HG03060 (cell line): ENCODE measurements around the gene ALDH4A1.

Experiments used
- ATAC-seq: cut with Tn5 transposase; IDR thresholded peaks from one replicate; pipeline ENCODE4 v1.9.1; 2021; ENCODE audit warnings: low read depth, moderate number of reproducible peaks; ENCODE audit not compliant: unreplicated experiment

Gene ALDH4A1

DNA sequence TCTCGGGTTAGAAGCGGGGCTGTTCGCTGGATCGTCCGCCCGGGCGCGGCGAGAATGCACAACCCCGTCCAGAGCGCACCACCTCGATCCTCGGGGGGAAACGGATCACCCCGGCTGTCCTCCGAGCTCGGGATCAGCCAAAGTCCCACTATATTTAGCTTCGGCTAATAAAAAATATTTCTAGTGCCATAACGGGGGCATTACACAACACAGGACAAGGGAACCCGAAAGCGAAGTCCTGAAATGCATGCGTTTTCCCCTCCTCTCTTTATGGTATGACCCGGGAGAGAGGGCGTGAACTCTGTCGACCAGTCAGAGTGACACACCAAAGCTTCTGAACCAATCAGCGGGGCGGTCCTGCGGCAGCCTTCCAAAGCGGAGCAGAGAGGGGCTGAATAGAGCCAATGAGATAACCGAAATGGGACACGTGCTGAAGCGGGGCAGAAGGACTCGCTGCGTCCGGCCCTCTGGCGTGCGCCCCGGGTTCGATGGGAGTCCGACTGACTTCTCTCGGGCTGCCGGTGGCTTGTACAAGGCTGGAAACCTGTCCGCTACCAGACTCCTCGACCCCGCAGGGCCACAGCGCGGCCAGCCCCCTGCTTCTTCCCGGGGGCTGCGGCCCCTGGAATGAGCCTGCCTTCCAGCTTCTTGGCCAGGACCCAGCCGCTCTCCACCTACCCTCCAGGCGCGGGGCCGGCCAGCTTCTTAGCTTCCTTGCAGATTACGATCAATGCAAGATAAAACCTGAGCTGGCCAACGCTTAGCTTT is at the start of gene ALDH4A1:
ALDH4A1 (minus strand) TSS at position 33 of the 768 bp plus-strand sequence; CDS start at position 1, 32 bp downstream.
- peak; percentile 93 for ATAC-seq

DNA sequence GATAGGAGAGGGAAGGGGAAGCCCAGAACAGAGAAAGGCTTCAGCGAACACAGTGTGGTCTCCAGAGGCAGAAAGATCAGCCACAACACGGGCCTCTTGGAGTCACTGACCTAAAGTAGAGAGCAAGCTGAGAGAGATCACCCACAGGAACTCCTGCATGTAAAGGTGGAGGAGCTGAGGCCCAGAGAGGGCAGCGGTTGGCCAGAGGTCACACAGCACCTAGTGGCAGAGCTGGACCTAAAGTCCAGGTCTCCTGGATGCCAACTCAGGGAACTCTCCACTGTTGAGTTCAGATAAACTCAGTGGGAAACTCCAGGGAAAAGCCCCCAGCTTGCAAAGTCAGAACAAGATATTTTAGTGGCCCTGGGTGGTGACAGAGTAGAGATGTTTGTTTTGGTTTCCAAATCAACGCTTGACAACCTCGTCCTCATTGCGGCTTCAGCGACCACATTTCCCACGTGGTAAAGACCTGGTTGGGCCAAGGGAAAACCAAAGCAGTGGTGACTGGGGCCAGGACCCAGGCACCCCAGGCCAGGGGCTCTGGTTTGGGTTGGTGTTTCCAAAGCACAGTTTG is 49.5 kb upstream of the ALDH4A1 start:
- ATAC-seq: peak; percentile 33

DNA sequence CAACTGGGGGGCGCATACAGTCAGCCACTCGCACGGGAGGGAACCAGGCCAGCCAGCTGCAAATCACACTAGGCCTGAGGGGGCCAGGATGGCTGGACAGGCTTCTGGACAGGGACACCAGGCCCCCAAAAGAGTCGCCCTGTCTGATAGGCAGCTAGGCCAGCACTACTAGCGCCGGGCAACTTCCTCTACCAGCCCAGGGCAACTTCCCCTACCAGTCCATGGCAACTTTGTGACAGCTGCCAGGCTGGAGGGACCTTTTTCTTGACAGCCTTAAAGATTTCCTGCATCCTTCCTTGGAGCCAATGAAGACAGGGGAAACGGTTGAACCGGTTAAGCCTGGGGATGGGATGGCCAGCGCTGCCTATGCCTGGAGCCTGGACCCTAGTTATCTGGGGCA is 49.1 kb upstream of the ALDH4A1 start:
- no peak for ATAC-seq

DNA sequence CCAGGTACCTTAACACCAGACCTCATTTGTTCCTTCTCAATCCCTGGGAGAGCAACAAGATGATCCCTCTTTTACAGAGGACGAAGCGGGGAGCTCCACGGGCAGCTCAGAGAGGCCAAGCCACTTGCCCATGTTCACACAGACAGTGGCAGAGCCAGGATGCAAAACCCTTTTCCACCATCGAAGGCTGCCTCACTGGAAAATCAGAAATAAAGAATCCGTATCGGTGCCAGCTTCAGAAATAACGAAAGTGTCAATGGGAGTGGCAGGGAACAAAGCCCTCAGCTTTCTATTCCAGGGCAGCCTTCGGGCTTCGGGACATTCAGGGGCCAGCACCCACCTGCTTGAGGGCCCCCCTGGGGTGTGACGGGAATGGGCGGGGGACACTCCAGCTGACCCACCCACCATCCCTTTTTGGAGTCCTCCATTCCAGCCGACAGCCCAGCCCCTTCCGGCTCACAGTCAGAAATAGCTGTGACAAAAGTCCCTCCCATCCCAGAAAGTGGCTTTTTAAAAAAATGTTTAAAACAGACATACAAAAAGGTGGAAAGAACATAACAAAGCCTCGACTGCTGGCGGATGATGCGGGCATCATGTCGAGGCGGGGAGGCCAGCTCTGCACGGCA is 48.2 kb upstream of the ALDH4A1 start:
- no peak for ATAC-seq

- ATAC-seq: no peak
Measured at GRCh38 chr1:18949686-18950400, 47.5 kb upstream of the ALDH4A1 start.

GRCh38 chr1:18948913-18949685 is 46.7 kb upstream of the ALDH4A1 start:
- ATAC-seq: no peak

DNA sequence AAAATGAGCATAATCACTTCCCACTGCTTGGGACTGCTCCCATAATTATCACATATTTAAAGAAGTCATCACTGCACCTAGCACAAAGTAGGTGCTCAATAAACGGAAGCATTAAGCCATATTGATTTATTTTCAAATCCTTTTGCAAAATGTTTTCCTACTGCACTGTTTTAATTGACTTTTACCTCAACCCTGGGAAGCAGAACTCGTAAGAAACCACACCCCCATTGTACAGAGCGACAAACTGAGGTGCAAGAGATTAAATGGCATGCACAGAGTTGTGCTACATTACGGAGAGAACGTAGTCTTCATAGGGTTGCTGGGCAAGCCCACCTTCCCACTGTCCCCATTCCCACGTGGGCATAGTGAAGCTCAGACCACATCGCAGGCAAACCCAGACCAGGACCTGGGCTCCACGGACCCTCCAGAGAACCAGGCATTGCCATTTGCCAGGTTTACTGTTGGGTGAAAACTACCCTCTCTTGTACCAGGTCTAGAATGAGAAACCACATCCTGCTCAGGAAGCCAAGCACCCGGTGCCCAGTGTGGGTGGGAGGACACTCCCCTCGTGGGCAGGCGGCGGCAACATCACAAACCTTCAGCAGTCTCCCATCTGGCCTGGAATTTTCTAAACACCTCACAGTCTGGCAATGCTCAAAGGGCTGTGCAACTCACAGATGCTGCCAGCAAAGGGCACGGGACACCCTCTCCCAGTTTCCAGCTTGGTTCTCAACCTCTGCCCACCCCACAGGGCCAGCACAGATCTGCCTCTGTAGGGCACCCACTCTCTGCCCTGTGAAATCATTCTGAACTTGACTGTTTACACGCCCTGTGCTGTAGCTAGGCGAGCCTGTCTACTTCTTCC is 45.9 kb upstream of the ALDH4A1 start:
- no peak for ATAC-seq

- no peak for ATAC-seq
Measured at GRCh38 chr1:18947570-18947969, 45.2 kb upstream of the ALDH4A1 start.

- no peak for ATAC-seq
Measured at GRCh38 chr1:18946550-18947381, 44.4 kb upstream of the ALDH4A1 start.

GRCh38 chr1:18945401-18945849 is 43.1 kb upstream of the ALDH4A1 start:
- ATAC-seq: no peak

DNA sequence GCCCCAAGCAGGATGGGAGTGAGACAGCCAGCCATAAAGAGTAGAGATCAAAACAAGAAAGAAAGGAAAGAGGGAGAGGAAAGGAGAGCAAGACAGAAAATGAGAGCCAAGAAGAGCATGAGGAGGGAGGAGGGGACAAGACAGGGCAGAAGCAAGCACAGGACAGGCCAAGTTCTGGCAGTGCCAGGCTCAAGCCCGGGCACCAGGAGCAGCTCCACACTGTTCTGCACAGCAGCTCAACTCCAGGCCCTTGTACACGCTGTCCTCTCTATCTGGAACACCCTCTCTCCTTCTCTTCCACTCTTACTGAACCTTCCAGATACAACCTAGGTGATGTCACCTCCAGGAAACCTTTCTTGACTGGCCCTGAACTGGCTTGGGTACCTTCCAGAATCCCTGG is 42.5 kb upstream of the ALDH4A1 start:
- no peak for ATAC-seq

- no peak for ATAC-seq
Measured at GRCh38 chr1:18943914-18944572, 41.7 kb upstream of the ALDH4A1 start.

- no peak for ATAC-seq
Measured at GRCh38 chr1:18943162-18943561, 40.8 kb upstream of the ALDH4A1 start.

DNA sequence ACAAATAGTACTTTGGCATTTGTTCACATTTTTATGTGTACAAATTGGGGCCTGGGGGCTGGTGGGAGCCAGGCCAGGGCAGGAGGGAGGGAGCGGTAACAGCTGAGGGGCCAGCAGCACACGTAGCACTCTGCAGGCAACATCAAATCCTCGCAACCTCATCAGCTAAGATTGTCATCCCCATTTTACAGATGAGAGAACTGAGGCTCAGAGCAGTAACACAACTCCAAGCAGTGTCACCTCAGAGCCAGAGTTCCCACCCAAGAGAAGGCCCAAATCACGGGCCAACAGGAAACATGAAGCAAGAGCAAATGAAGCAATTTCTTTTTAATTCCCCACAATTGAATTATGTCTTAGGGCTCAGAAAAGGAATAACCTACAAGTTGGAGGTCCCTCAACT is 40.0 kb upstream of the ALDH4A1 start:
- ATAC-seq: no peak

- ATAC-seq: no peak
Measured at GRCh38 chr1:18941221-18942141, 39.1 kb upstream of the ALDH4A1 start.

DNA sequence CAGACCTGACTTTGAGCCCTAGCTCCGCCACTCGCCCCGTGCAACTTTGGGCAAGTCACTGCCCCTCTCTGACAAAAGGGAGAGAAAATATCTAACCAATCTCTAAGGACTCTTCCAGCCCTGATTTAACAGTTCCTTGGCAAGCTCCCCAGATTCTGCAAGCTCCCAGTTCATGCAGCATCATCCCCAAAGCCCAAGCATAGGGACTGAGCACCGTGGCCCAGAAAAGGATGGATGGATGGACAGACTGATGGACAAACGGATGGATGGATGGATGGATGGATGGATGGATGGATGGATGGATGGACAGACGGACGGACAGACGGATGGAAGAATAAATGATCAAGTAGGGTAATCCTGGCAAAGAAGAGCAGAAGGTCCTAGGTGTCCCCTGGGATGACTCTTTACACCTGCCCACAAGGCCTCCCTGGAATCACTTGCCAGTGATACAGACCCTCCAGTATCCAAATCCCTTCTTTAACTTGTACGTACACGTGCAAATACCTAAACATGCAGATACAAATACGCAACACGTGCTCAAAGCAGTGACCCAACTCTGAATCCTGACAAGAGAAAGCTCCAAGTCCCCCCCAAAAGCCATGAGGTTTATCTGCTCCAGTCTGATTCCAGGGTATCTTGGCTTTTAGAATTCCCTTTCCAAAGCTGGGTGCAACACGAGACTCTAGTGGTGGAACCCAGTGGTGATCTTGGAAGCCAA is 38.1 kb upstream of the ALDH4A1 start:
- no peak for ATAC-seq
